Measurements from ENCODE around the gene HABP4.

DNA sequence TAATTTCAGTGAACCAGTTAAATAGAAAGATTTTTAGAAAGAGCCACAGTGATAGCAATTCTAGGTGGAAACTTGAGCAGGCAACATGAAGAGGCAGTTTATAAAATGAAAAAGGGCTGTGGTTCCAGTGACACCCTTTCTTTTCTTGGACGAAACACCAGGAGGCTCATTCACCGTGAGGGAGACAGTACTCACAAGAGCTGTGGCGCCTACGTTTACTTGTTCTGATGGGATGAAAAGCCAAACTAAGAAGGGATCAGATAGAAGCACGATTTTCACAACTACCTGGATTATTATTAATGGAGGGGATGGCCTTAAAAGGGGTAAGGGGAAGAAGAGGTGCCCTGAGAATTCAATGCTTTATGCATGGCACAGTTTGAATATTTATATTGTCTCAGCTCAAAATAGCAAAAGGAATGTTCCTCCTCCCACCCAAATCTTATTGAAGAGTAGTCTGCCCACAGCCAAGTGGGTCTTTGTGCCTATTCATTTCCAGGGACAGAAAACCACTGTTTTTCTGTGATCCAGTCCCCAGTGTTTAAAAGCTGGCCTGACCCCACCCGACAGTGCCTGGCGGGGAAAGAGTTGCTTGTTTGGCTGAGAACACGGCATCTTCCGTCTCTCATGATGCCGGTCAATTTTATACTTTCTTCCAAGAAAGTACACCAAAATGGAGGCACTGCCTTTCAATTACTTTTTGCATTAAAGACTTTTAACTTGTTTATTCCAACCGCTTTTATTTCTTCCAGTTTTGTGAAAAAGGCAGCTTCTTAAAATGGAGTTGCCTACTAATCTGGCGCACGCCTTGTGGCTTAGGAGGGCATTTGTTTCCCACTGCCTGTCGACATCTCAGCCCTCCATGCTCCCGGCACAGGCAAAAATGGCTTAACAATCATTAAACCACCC, 51.9 kb downstream of the HABP4 start:
- no peak for TF ChIP-seq CTCF (IDR thresholded peaks at IDR 0.05)
- TF ChIP-seq POLR2A (IDR thresholded peaks at IDR 0.05): no peak
